NCI-H128 (cell line): ENCODE measurements around the gene TBC1D14.

ENCODE experiments used
- DNase-seq: peaks from one replicate; lab custom pipeline; 2025; ENCODE audit not compliant: unreplicated experiment; lab: John Stamatoyannopoulos, UW

TBC1D14 gene

DNA sequence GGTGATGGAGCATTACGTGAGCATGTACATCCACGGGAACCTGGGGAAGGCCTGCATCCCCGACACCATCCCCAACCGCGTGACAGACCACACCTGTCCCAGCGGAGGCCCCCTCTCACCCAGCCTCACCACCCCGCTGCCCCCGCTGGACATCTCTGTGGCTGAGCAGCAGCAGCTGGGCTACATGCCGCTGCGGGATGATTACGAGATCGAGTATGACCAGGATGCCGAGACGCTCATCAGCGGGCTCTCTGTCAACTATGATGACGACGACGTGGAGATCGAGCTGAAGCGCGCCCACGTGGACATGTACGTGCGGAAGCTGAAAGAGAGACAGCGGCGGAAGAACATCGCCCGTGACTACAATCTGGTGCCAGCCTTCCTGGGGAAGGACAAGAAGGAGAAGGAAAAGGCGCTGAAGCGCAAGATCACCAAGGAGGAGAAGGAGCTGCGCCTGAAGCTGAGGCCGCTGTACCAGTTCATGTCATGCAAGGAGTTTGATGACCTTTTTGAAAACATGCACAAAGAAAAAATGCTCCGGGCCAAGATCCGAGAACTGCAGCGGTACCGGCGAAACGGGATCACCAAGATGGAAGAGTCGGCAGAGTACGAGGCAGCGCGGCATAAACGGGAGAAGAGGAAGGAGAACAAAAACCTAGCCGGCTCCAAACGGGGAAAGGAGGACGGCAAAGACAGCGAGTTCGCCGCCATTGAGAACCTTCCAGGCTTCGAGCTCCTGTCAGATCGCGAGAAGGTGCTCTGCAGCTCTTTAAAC is 144.7 kb downstream of the TBC1D14 start:
- DNase-seq, result no peak

DNA sequence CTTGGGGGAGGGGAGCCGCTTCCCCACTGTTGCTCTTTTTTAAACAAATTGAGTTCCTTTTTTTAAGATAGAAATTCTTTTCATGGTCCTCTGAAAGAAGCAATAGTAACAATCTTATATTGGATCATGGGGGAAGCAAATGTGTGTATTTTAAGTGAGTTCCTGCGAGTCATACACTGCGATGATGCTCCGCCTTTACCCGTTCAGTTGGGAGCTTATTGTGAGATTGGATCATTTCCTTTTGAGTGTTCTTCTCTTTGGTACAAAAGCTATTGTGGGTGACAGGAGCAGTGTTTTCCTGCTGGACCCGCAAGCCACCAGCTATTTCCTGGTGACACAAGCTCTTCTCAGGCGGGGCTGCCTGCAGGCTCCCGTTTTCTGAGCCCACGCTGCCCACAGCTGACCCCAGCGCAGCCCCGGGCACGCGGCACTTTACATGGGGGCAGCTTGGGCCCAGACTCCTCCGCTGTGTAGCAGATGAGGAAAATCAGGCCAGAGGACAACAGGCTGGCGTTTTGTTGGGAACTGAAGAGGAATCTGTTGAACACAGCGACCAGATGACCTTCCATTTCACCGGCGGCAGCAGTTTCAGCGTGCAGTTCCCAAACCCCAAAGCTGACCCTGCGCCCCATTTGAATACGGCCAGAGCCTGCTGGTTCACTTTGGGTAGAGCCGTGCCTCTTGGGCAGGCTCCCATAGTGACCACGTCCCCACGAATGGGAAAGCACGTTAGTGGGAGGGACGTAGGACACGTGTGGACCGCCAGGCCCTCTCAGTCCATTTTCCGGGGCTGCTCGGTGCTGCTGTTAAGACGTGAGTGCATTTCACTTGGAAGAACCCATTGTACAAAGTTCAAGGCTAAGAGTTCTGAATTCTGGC is 145.7 kb downstream of the TBC1D14 start:
- DNase-seq, result no peak

DNA sequence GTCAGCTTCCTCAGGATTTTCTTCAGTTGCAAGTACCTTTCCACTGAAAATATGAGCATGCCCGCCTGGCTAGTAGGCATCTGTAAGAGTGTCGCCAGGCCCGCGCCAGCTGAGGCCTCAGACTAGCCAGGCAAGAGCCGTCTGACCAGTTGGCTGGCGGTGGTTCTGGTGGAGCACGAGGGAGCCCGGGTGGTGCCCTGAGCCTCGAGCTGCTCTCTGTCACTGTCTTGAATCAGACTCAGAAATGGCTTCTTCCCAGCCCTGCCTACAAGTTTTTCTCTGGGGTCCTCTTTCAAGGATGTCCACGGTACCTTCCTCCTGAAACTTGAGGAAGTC is 146.3 kb downstream of the TBC1D14 start:
- DNase-seq, result no peak

- DNase-seq, result no peak
These were observed 149.2 kb downstream of the TBC1D14 start for GRCh38 chr4:7058792-7059191.

DNA sequence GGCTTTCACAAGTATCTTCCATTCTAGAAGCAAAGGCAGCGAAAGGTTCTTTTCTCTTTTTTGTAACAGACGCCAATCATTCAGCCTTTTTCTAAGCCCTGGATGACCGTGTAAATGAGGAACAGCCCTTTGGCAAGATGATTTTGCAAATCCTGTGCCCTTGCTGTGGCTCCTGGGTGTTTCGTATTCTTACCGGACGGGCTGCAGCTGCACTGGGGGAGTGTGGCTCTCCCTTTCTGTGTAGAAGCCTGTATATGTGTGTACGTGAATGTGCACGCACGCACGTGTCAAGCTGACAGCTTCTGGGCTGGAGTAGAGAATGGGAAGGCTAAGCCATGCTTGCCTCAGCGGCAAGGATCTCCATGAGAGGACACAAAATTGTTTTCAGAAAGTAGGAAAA is 150.0 kb downstream of the TBC1D14 start:
- DNase-seq, result no peak

- no peak for DNase-seq
These were observed 150.9 kb downstream of the TBC1D14 start for GRCh38 chr4:7060346-7061150.

DNA sequence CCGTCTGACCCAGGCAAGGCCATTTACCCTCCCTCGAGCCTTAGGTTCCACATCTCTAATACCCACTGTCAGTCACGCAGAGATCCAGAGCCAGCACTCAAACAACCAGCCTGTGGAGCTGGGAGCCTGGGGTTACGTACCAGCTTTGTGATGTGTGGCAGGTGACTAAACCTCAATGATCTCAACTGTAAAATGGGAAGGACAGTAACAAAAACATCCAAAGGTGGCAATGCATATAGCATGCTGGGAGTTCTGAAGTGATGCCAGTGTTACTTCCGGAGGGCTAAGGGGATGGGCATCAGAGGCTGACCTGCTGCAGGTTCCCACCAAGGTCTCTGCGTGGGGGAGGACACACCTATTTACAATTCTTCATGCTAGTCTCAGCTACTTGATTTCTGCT is 152.2 kb downstream of the TBC1D14 start:
- no peak for DNase-seq

GRCh38 chr4:7062816-7063215 is 153.2 kb downstream of the TBC1D14 start:
- DNase-seq, result no peak

DNA sequence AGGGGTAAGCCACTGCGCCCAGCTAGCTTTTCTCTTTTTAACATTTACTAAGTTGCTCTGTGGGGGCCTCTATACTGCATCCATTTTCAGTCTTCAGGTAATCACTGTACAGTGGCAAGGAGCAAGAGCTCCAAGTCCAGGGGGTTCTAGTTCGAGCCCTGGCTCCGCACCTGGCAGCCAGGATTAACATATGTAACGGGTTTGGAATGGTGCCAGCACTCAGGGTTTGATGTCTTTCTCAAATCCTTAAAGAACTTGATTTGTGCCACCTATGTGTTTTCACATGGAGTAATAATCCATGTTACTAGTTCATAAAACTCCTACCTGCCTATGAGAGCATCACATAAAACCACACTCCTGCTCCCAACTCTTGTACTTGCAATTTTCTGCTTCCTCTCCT is 153.7 kb downstream of the TBC1D14 start:
- DNase-seq, result no peak

DNA sequence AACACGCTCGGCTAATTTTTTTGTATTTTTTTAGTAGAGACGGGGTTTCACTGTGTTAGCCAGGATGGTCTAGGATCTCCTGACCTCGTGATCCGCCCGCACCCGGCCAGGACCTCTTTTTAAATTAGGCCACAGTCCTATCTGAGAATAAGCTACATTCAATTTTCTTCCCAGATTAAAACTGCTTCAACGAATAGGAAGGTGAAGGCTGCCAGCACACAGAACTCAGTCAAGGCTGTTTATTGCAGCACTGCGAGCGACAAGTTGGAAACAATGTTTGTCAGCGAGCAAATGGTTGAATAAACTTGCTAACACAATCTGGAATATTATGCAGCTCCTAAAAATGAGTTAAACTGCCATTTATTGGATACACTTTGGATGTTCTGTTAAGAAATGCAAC is 156.4 kb downstream of the TBC1D14 start:
- DNase-seq, result no peak

GRCh38 chr4:7066493-7066892 is 156.9 kb downstream of the TBC1D14 start:
- DNase-seq, result no peak

DNA sequence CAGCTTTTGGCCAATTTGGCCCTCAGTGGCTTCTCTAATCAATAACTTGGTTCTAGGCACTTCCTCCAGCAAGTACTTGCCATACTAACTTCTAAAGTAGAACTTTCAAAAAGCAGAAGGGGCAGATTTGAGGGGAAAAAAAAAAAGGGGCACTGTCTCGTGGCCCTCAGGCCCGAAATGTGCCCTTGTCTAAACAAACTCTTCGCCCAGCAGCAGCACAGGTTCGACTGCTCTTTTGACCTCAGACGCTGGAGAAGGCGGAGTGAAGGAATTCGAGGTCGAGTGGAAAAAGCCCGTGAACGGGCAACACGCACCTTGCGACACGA is 157.5 kb downstream of the TBC1D14 start:
- no peak for DNase-seq

GRCh38 chr4:7067452-7068278 is 158.0 kb downstream of the TBC1D14 start, which contains the start of gene GRPEL1:
Gene GRPEL1, minus strand, starts transcription at chr4:7068064. Its CDS starts 32 bp downstream, at chr4:7068032.
- peak; percentile 94 for DNase-seq

- DNase-seq, result no peak
These were observed 158.7 kb downstream of the TBC1D14 start for GRCh38 chr4:7068279-7068842.

GRCh38 chr4:7068883-7069282 is 159.3 kb downstream of the TBC1D14 start:
- DNase-seq, result no peak

DNA sequence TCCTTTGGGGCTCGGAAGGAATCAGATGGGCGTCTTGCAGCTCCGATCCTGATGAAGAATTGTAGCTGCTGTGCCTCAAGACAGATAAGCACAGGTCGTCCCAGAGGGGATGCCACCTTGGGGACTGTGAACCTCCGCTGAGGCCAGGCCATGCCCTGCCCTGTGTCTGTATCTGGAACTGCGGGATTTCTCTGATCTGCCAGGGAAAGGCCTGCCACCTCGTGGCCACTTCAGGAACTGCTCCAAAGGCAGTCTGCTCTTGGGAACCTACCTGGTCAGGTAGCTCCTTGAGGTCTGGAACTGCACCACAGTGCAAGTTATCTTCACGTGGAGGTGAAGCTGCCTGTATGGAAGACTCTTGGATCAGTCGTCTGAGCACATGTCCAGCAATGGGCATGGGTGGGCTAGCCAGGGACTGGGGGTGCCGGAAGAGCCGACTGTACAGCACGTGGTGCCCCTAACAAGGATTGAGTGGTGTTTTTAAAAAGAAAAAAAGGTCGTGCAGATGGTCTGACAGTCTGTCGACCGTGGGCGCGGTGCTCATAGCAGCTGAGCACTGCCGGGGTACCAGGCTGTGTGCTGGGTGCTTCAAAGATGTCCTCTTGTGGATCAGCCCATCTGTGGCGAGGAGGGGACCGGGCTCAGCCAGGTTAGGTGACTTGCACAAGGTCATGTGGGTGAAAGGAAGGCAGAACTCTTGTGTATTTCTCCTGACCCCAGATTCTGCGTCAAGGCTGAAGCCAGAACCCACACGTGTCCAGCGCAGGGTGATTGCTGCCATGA is 161.3 kb downstream of the TBC1D14 start:
- DNase-seq, result peak; percentile 70

- DNase-seq, result no peak
These were observed 163.4 kb downstream of the TBC1D14 start for GRCh38 chr4:7073059-7073458.

- no peak for DNase-seq
These were observed 164.1 kb downstream of the TBC1D14 start for GRCh38 chr4:7073526-7074390.

GRCh38 chr4:7074426-7074825 is 164.8 kb downstream of the TBC1D14 start:
- DNase-seq, result no peak
